ENCODE measurements around the gene P2RY8. TPM values are rescaled to one million over a fixed set of nuclear protein-coding genes. Genes with fewer than 3 reads are reported as not detected.
"Not testable (repeated sequence)": the region's sequence is repeated elsewhere in the genome, so short reads cannot be mapped to it uniquely, and the experiment has no call there.

Gene P2RY8
- total and polyA plus RNA-seq, 5 donors, result 1.6 to 3.8 (median 2.2) TPM

- Histone ChIP-seq H3K4me3 (ENCODE audit: low read length) (no peak overlapping the region), H3K4me1 (ENCODE audit: control insufficient read depth, insufficient read depth, low read length) (no peaks in the 10 kb centered on the region), H3K9me3 (ENCODE audit: control insufficient read depth, low read length) (no peaks in the 10 kb centered on the region), H3K27me3 (ENCODE audit: control insufficient read depth, insufficient read depth) (no peaks in the 10 kb centered on the region), H3K27ac (ENCODE audit: low read length) (no peak overlapping the region)
- DNase-seq, result peak in 2 of 3 donors; percentile 3 to 24
- ATAC-seq, result no peak
- WGBS, result 98% methylated on average over 18 of the region's 18 CpGs
- intact Hi-C loops (cut with DNase I), result loop anchor here in 2 of 4 donors (10.0 kb wide), 1 partner anchor 47 kb away; the partner anchor contains the start of gene SLC25A6 (in 2 of the 2)
Measured at GRCh38 chrX:1442016-1442665, 94.8 kb downstream of the P2RY8 start.

GRCh38 chrX:1440506-1440905 lies 96.5 kb downstream of the P2RY8 start:
- H3K27me3 ChIP-seq (ENCODE audit: control insufficient read depth, insufficient read depth), result no peaks in the 10 kb centered on the region
- WGBS, result 98% methylated on average over 6 of the region's 6 CpGs
- no peaks in the 10 kb centered on the region for H3K4me1 ChIP-seq (ENCODE audit: control insufficient read depth, insufficient read depth, low read length)
- no peak overlapping the region for H3K4me3 ChIP-seq (ENCODE audit: low read length)
- H3K27ac ChIP-seq (ENCODE audit: low read length), result no peak overlapping the region
- intact Hi-C loops (cut with DNase I), result loop anchor here in 2 of 4 donors (10.0 kb wide), 1 partner anchor 46 kb away; the partner anchor contains the start of gene SLC25A6 (in 2 of the 2)
- H3K9me3 ChIP-seq (ENCODE audit: control insufficient read depth, low read length), result no peaks in the 10 kb centered on the region
- DNase-seq (peak in 1 of 3 donors; percentile 13), ATAC-seq (no peak)

GRCh38 chrX:1435241-1435895 lies 101.6 kb downstream of the P2RY8 start:
- Histone ChIP-seq H3K4me1 (ENCODE audit: control insufficient read depth, insufficient read depth, low read length) (no peaks in the 10 kb centered on the region), H3K27me3 (ENCODE audit: control insufficient read depth, insufficient read depth) (no peaks in the 10 kb centered on the region), H3K9me3 (ENCODE audit: control insufficient read depth, low read length) (no peaks in the 10 kb centered on the region), H3K27ac (ENCODE audit: low read length) (no peak overlapping the region), H3K4me3 (ENCODE audit: low read length) (no peak overlapping the region)
- 96% methylated on average over 20 of the region's 20 CpGs for WGBS
- peak in 1 of 3 donors; percentile 34 for DNase-seq
- intact Hi-C loops (cut with DNase I), result no loop called here
- ATAC-seq, result peak; percentile 19 to 22

GRCh38 chrX:1434871-1435240 lies 102.1 kb downstream of the P2RY8 start:
- 97% methylated on average over 22 of the region's 22 CpGs for WGBS
- DNase-seq, result peak in 1 of 3 donors; percentile 22

GRCh38 chrX:1433646-1434357 lies 103.2 kb downstream of the P2RY8 start:
- DNase-seq, result peak in 1 of 3 donors; percentile 20
- 93% methylated on average over 19 of the region's 19 CpGs for WGBS
- H3K4me1 ChIP-seq (ENCODE audit: control insufficient read depth, insufficient read depth, low read length), result no peaks in the 10 kb centered on the region
- intact Hi-C loops (cut with DNase I), result no loop called here
- H3K27me3 ChIP-seq (ENCODE audit: control insufficient read depth, insufficient read depth), result no peaks in the 10 kb centered on the region
- ATAC-seq, result no peak
- H3K27ac ChIP-seq (ENCODE audit: low read length), result no peak overlapping the region
- H3K4me3 ChIP-seq (ENCODE audit: low read length), result no peak overlapping the region
- no peaks in the 10 kb centered on the region for H3K9me3 ChIP-seq (ENCODE audit: control insufficient read depth, low read length)

More at GRCh38 chrX:1434871-1435240, 102.1 kb downstream of the P2RY8 start:
- no peak overlapping the region for H3K27ac ChIP-seq (ENCODE audit: low read length)
- peak in 1 of 2 donors; percentile 7 for ATAC-seq
- H3K9me3 ChIP-seq (ENCODE audit: control insufficient read depth, low read length), result no peaks in the 10 kb centered on the region
- H3K4me3 ChIP-seq (ENCODE audit: low read length), result no peak overlapping the region
- H3K27me3 ChIP-seq (ENCODE audit: control insufficient read depth, insufficient read depth), result no peaks in the 10 kb centered on the region
- intact Hi-C loops (cut with DNase I), result no loop called here
- H3K4me1 ChIP-seq (ENCODE audit: control insufficient read depth, insufficient read depth, low read length), result no peaks in the 10 kb centered on the region

- intact Hi-C loops (cut with DNase I), result no loop called here
Measured at GRCh38 chrX:1430451-1430850, 106.5 kb downstream of the P2RY8 start.

GRCh38 chrX:1427756-1428155 lies 109.2 kb downstream of the P2RY8 start:
- no peak for ATAC-seq
- Histone ChIP-seq H3K27ac (ENCODE audit: low read length) (no peak overlapping the region), H3K9me3 (ENCODE audit: control insufficient read depth, low read length) (no peaks in the 10 kb centered on the region), H3K4me3 (ENCODE audit: low read length) (no peak overlapping the region), H3K27me3 (ENCODE audit: control insufficient read depth, insufficient read depth) (no peaks in the 10 kb centered on the region), H3K4me1 (ENCODE audit: control insufficient read depth, insufficient read depth, low read length) (no peaks in the 10 kb centered on the region)
- 97% methylated on average over 32 of the region's 32 CpGs for WGBS
- DNase-seq, result peak in 1 of 3 donors; percentile 26
- intact Hi-C loops (cut with DNase I), result no loop called here

More at GRCh38 chrX:1430451-1430850, 106.5 kb downstream of the P2RY8 start:
- ATAC-seq (no peak), DNase-seq (peak in 1 of 3 donors; percentile 13)
- H3K4me1 ChIP-seq (ENCODE audit: control insufficient read depth, insufficient read depth, low read length), result no peaks in the 10 kb centered on the region
- 98% methylated on average over 10 of the region's 10 CpGs for WGBS
- no peak overlapping the region for H3K4me3 ChIP-seq (ENCODE audit: low read length)
- H3K9me3 ChIP-seq (ENCODE audit: control insufficient read depth, low read length), result no peaks in the 10 kb centered on the region
- no peaks in the 10 kb centered on the region for H3K27me3 ChIP-seq (ENCODE audit: control insufficient read depth, insufficient read depth)
- no peak overlapping the region for H3K27ac ChIP-seq (ENCODE audit: low read length)

GRCh38 chrX:1426321-1426720 lies 110.7 kb downstream of the P2RY8 start:
- DNase-seq, result peak in 1 of 3 donors; percentile 9
- ATAC-seq, result not testable (repeated sequence)
- 93% methylated on average over 16 of the region's 16 CpGs for WGBS

GRCh38 chrX:1425381-1425780 lies 111.6 kb downstream of the P2RY8 start:
- peak in 1 of 3 donors; percentile 37 for DNase-seq
- WGBS, result 88% methylated on average over 10 of the region's 10 CpGs
- H3K9me3 ChIP-seq (ENCODE audit: control insufficient read depth, low read length), result peaks cover 2% of the 10 kb centered on the region

More at GRCh38 chrX:1426321-1426720, 110.7 kb downstream of the P2RY8 start:
- intact Hi-C loops (cut with DNase I); H3K4me3 ChIP-seq (ENCODE audit: low read length); H3K9me3 ChIP-seq (ENCODE audit: control insufficient read depth, low read length); H3K27ac ChIP-seq (ENCODE audit: low read length); H3K4me1 ChIP-seq (ENCODE audit: control insufficient read depth, insufficient read depth, low read length); H3K27me3 ChIP-seq (ENCODE audit: control insufficient read depth, insufficient read depth): not testable (repeated sequence)

GRCh38 chrX:1424147-1424851 lies 112.7 kb downstream of the P2RY8 start:
- Histone ChIP-seq H3K27me3 (ENCODE audit: control insufficient read depth, insufficient read depth) (no peaks in the 10 kb centered on the region), H3K4me3 (ENCODE audit: low read length) (no peak overlapping the region), H3K9me3 (ENCODE audit: control insufficient read depth, low read length) (peaks cover 2% of the 10 kb centered on the region), H3K4me1 (ENCODE audit: control insufficient read depth, insufficient read depth, low read length) (no peaks in the 10 kb centered on the region), H3K27ac (ENCODE audit: low read length) (no peak overlapping the region)
- WGBS, result 88% methylated on average over 9 of the region's 9 CpGs
- intact Hi-C loops (cut with DNase I), result no loop called here
- ATAC-seq, result no peak
- DNase-seq, result peak in 1 of 3 donors; percentile 13

More at GRCh38 chrX:1425381-1425780, 111.6 kb downstream of the P2RY8 start:
- Histone ChIP-seq H3K4me3 (ENCODE audit: low read length) (no peak overlapping the region), H3K4me1 (ENCODE audit: control insufficient read depth, insufficient read depth, low read length) (no peaks in the 10 kb centered on the region), H3K27ac (ENCODE audit: low read length) (no peak overlapping the region), H3K27me3 (ENCODE audit: control insufficient read depth, insufficient read depth) (no peaks in the 10 kb centered on the region)
- intact Hi-C loops (cut with DNase I), result no loop called here
- no peak for ATAC-seq

Data from right cardiac atrium (tissue), 5 donors.